Measurements from ENCODE around the gene ENPP3.
"Not testable (repeated sequence)": the region's sequence is repeated elsewhere in the genome, so short reads cannot be mapped to it uniquely, and the experiment has no call there.

ENPP3 gene

DNA sequence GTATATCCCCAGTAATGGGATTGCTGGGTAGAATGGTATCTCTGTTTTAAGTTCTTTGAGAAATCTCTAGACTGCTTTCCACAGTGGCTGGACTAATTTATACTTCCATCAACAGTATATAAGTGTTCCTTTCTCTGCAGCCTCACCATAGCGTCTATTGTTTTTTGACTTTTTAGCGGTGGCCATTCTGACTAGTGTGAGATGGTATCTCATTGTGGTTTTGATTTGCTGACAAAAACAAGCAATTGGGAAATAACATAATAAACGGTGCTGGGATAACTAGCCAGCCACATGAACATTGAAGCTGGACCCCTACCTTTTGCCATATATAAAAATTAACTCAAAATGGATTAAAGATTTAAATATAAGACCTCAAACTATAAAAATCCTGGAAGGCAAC, 49.9 kb downstream of the ENPP3 start:
- no peak for DNase-seq

- no peak for DNase-seq
These were observed 51.2 kb downstream of the ENPP3 start for GRCh38 chr6:131688286-131688685.

GRCh38 chr6:131692031-131692430, 54.9 kb downstream of the ENPP3 start:
- no peak for DNase-seq

DNA sequence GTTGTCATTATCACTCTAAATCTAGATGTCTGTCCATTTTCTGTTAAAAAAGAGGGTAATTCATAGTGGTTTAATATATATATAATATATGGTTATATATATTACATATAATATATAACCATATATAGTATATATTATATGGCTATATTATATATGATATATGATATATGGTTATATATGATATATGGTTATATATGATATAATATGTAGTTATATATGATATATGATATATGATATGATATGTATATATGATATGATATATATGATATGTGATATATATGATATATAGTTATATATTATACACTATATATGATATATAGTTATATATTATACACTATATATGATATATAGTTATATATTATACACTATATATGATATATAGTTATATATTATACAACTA, 55.5 kb downstream of the ENPP3 start:
- no peak for DNase-seq

DNA sequence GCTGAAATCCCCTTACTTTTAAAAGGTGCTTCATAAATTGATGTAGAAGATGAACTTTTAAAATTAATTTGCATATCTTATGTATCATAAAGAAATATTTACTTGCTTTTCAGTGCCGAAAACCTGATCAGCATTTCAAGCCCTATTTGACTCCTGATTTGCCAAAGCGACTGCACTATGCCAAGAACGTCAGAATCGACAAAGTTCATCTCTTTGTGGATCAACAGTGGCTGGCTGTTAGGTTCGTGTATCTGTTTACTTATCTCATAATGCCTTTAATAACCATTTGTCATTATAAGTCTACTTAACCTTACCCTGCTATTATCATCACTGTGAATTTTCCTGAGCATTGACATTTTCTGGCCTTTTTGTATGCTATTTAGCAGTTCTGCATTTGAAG, 56.3 kb downstream of the ENPP3 start:
- DNase-seq = no peak

- DNase-seq = no peak
These were observed 57.8 kb downstream of the ENPP3 start for GRCh38 chr6:131694832-131695426.

DNA sequence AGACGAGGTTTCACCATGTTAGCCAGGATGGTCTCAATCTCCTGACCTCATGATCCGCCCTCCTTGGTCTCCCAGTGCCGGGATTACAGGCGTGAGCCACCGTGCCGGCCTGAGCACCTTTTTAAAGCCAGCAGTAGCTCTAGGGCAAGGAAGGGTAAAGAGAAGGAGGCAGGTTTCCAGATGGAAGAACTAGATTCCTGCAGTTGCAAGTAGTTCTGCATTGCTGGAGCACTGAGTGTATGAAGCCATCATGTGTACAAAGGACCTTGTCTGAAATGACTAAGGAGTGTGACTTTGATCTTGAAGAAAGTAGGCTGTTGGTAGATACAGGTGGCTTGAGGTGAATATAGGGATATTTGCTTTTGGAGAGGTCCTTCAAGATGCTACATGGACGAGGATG, 59.9 kb downstream of the ENPP3 start:
- no peak for DNase-seq

DNA sequence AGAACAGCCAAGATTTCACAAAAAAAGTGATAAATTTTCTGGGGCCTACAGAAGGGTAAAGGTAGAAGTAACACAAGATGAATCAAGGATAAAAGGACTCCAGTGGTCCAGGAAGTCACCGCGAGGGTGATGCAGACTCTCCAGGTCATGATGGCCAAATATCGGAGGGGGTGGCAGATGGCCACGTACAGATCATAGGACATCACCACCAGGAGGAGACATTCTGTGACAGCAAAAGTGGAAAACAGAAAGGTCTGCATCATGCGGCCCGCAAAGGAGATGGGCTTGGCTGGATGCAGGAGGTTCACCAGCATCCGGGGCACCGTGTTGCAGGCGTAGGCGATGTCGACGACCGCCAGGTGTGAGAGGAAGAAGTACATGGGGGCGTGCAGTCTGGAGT, 63.7 kb downstream of the ENPP3 start:
- not testable (repeated sequence) for DNase-seq

DNA sequence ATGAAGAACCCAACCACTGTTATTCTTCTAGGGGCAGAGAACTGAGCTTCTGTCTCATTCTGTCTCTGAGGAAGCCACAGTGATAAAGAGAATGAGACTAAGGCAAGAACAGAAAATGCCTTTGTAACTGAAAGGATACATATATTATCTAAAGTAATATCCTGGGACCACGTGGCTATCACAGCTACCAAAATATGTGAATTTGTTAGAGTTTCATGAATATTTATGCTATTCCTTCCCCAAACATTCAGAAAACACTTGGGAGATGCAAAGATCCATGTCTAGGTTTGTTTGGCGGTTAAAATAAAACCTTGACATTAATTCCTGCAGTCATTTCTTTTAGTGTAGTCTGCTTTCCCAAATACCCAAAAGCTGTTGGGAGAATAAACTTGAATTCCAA, 66.8 kb downstream of the ENPP3 start:
- DNase-seq = not testable (repeated sequence)

DNA sequence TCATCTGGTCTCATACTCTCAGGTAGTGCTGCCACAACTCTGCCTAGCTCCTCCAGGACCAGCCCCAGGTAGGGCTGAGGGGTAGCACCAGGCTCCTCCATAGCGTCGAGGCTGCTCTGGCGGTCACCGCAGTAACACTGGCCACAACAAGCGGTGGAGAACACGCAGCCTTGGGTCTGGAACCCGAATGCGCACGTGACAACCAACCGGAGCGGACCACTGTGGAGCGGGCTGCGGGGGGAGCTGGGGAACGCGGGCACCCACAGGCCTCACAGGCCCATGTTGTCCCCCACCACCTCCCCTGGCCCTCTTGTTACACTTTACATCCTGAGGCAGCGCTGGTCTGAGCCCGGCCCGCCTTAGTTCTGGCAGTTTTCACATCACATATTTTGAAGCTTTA, 73.8 kb downstream of the ENPP3 start, which contains the start of gene CTAGE9:
Gene CTAGE9 (minus strand): TSS at position 101 of the 400 bp plus-strand sequence. CDS start 0 bp downstream, at position 101.
- DNase-seq = not testable (repeated sequence)

GRCh38 chr6:131715567-131715966, 78.5 kb downstream of the ENPP3 start:
- not testable (repeated sequence) for DNase-seq

DNA sequence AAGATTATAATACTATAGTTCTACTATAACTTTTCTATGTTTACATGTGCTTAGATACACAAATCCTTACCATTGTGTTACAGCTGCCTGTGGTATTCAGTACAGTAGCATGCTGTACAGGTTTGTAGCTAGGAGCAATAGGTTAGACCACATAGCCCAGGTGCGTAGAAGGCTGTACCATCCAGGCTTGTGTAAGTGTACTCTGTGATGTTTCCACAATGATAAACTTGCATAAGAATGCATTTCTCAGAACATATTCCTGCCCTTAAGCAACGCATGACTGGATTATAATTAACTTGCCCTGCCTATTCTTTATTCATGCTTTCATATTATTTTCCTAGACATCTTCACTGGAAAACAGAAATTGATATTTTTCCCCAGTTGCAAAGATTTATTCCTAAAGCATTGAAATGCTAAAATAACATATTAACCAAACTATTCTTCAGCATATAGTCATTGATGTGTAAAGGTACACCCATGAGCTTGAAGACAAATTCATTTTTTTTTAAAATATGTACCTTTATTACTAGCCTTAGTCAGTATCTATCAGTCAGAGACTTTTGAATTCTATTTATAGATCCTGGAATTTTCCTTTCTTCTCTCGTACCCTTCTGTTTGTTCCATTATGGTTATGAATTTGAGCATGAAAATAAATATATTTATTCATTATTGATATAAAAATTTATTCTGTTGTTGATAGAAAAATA, 80.9 kb downstream of the ENPP3 start:
- no peak for DNase-seq

DNA sequence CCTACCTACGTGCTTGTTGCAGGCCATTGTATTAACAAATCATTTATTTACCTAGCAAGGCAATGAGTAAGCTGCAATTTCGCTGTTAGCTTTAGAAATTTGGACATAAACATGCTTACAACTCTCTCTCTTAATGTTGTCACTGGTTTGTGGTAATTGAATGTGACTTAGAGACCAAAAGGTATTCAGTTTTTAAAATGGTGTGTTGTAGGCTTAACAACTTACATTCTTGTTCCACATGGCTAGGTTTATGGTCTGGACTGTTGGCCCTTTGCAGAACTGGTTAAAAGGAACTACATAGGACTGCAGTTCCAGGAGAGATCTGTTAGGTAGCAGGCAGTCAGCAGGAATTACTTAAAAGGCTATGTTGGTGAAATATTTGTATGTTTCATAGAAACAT, 84.1 kb downstream of the ENPP3 start:
- no peak for DNase-seq

GRCh38 chr6:131724114-131724513, 87.0 kb downstream of the ENPP3 start:
- no peak for DNase-seq

DNA sequence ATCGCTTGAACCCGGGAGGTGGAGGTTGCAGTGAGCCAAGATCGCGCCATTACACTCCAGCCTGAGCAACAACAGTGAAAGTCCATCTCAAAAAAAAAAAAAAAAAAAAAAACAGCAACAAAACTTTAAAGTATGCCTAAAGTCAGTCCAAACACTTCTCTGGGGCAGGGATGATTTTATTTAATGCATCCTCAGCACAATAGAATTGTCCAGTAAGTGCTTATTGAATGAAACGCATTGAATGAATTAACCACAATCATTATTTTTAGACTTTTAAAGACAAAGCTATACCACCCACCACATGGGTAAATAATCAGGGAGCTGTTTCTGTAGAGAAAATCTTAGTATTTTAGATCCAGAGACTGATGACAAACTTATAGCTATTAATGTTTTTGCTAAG, 90.4 kb downstream of the ENPP3 start:
- no peak for DNase-seq

- DNase-seq = no peak
These were observed 90.8 kb downstream of the ENPP3 start for GRCh38 chr6:131727868-131728267.

DNA sequence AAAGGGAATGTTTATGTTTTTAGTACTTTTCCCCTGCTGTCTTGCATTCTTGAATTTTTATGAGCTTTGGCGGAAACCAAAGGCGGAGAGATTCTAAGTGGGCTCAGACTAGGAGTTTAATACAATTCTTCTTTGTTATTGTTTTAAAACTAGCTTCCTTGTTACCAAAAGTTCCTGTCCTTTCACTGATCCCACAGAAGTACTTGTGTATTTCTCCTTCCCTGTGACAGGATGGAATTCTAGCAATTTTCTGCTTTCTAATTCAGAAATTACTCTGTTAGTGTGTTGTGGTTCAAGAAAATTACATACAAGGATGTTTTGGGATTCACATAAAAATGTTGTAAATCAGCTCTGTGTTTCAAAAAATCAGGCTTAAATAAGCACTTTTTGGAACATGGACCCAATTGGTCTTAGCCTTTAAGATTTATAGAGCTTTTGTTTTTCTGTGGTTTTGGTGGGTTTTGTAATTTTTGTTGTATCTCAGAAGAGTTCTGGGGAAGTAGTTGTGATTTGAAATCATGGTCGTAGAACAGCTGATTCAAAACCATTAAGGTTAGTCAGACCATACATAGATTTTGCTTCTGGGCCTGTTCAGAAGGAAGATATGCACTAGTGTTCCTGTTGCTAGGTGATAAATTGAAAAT, 91.3 kb downstream of the ENPP3 start:
- DNase-seq = no peak

DNA sequence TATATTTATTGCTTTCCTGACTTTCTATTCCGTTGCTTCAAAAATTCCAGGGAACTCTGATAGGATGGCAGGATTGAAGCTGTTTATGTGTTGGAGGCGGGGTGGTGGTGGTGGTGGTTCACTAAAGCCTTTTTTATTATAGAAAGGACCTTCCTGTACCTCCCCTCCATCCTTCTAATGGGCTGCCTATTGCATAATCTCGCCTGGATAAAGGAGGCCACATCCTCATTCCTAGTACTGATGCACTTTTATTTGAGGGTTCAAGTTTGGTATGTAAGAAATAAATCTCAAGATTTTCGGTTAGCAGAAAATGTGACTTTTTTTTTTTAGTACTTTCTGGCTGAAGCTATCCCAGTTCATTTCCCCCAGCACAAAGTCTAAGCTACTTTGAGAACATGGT, 92.4 kb downstream of the ENPP3 start:
- DNase-seq = no peak

DNA sequence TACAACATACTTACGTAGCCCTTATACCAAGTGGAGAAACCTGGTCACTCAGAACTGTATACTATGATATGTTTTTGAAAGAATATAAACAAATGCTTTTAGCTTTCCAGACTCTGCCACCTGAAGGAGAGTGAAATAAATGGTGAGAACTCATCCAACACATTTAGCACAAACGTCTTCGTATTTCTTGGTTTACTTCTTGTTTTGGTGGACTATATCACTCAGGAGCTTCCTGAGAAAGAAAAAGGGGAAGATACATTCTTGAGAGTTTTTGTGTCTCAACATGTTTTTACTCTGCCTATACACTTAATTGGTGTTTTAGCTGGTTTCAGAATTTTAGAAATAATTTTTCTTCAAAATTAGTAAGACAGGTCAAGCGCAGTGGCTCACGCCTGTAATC, 93.2 kb downstream of the ENPP3 start:
- no peak for DNase-seq

- DNase-seq = no peak
These were observed 94.1 kb downstream of the ENPP3 start for GRCh38 chr6:131731224-131731623.

DNA sequence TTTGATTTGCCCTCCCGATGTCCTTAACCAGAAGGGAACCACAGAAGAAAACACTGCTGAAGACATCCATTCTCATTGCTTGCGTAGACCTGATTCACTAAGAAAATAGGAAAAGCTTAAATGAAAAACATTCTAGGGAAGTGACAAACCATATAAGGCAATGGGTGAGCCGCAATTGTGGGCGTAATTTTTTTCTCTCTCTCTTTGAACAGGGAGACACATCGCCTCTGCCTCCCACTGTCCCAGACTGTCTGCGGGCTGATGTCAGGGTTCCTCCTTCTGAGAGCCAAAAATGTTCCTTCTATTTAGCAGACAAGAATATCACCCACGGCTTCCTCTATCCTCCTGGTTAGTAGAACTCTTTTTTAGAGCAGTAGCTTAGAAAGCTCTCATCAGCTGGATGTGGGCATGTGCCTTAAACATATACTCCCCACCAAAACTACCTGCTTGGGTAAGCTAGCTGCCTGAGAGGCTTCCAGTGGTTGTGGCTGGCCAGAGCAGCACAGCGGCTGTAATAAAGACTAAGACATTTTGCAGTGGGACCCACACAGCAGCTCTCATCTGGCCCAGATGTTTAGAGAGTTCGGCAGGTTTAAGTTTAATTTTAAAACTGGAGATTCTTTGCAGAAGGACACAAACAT, 96.4 kb downstream of the ENPP3 start:
- DNase-seq = no peak

GRCh38 chr6:131736003-131736596, 99.0 kb downstream of the ENPP3 start:
- no peak for DNase-seq

DNA sequence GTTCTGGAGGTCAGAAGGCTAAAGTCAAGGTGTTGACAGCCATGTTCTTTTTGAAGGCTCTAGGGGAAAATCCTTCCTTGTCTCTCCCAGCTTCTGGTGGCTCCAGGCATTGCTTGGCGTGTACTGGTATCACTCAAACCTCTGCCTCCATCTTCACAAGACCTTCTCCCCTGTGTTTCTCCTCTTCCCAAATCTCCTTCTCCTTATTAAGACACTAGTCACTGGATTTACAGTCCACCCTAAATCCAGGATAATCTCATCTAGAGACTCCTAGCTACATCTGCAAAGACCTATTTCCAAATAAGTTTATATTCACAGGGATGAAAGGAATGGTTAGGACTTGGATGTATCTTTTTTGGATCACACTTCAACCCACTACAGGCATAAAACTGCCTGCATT, 99.7 kb downstream of the ENPP3 start:
- DNase-seq = no peak
